OCI-LY3 (cell line): ENCODE measurements around the gene GJD3.

Experiments used
- H2AFZ ChIP-seq: fragments of 200-600, 300-600 bp; shearing (Covaris generic); 2 replicates; pipeline ENCODE4 v1.6.0; 2014; ENCODE audit warnings: antibody characterized with exemption, low read depth, low read length
- H3K27ac ChIP-seq: fragments of 200-600, 300-600 bp; sonication (generic); 2 replicates; pipeline ENCODE4 v1.5.1; 2014; ENCODE audit warnings: mild to moderate bottlenecking, low read length, moderate library complexity, mixed read lengths
- H3K27me3 ChIP-seq: fragments of 200-600, 300-600 bp; sonication (generic); 2 replicates; pipeline ENCODE4 v1.6.1; 2014; ENCODE audit warnings: low read depth, low read length, mixed read lengths
- H3K36me3 ChIP-seq: fragments of 200-600, 300-600 bp; sonication (generic); replicated peaks from 2 replicates; pipeline ENCODE3; 2014; ENCODE audit warnings: low read depth, low read length, mixed read lengths
- H3K4me1 ChIP-seq: fragments of 300-600, 200-600 bp; sonication (generic); 2 replicates; pipeline ENCODE4 v1.6.1; 2014; ENCODE audit warnings: low read length, mixed read lengths
- H3K4me2 ChIP-seq: fragments of 200-600, 300-600 bp; sonication (generic); 2 replicates; pipeline ENCODE4 v1.6.1; 2014; ENCODE audit warnings: low read length, mixed read lengths
- H3K4me3 ChIP-seq: fragments of 300-600, 200-600 bp; sonication (generic); 2 replicates; pipeline ENCODE4 v1.5.1; 2014; ENCODE audit warnings: antibody characterized with exemption, mild to moderate bottlenecking, low read length, moderate library complexity
- H3K79me2 ChIP-seq: fragments of 300-600, 200-600 bp; shearing (Covaris generic); 2 replicates; pipeline ENCODE4 v1.6.1; 2014; ENCODE audit warnings: mild to moderate bottlenecking, low read length, mixed read lengths
- H3K9ac ChIP-seq: fragments of 300-600, 200-600 bp; shearing (Covaris generic); 2 replicates; pipeline ENCODE4 v1.6.0; 2014; ENCODE audit warnings: mild to moderate bottlenecking, low read length, moderate library complexity
- H3K9me3 ChIP-seq: fragments of 200-600, 300-600 bp; shearing (Covaris generic); 2 replicates; pipeline ENCODE4 v1.6.1; 2014; ENCODE audit warnings: low read length, mixed read lengths; ENCODE audit not compliant: insufficient read depth
- H4K20me1 ChIP-seq: fragments of 200-600, 300-600 bp; sonication (generic); 2 replicates; pipeline ENCODE4 v1.6.1; 2016; ENCODE audit warnings: low read length, mixed read lengths; ENCODE audit not compliant: insufficient read depth
- CTCF ChIP-seq: fragments of 200-600, 300-600 bp; sonication (generic); IDR thresholded peaks from 2 replicates; pipeline ENCODE4 v1.5.1; 2014; ENCODE audit warnings: antibody characterized with exemption, low read length, low read depth
- EZH2phosphoT487 ChIP-seq: fragments of 200-600 bp; shearing (Covaris generic); IDR thresholded peaks from 2 replicates; pipeline ENCODE4 v1.6.1; 2018; ENCODE audit warnings: antibody characterized with exemption, mixed run types, low read depth

The GJD3 gene

GRCh38 chr17:40325156-40326013, 39.2 kb downstream of the GJD3 start:
- H3K4me3 ChIP-seq, result peak overlapping the region; percentile 71
- H3K4me2 ChIP-seq, result peak overlapping the region; percentile 98
- no peak overlapping the region for H2AFZ ChIP-seq
- H3K9me3 ChIP-seq, result no peaks in the 10 kb centered on the region
- H3K79me2 ChIP-seq, result peaks cover 98% of the 10 kb centered on the region
- H3K36me3 ChIP-seq, result peaks cover 4% of the 10 kb centered on the region
- peak overlapping the region; percentile 94 for H3K27ac ChIP-seq
- H3K9ac ChIP-seq, result peak overlapping the region; percentile 65
- H3K4me1 ChIP-seq, result peaks cover 80% of the 10 kb centered on the region
- H3K27me3 ChIP-seq, result no peaks in the 10 kb centered on the region
- peaks cover 56% of the 10 kb centered on the region for H4K20me1 ChIP-seq
- TF ChIP-seq EZH2phosphoT487 (no peak), CTCF (no peak)

- peaks cover 99% of the 10 kb centered on the region for H3K79me2 ChIP-seq
- no peaks in the 10 kb centered on the region for H3K9me3 ChIP-seq
- peaks cover 81% of the 10 kb centered on the region for H3K4me1 ChIP-seq
- TF ChIP-seq EZH2phosphoT487, result no peak
- TF ChIP-seq CTCF, result no peak
- H3K4me3 ChIP-seq, result peak overlapping the region; percentile 93
- peak overlapping the region; percentile 96 for H3K4me2 ChIP-seq
- H3K36me3 ChIP-seq, result peaks cover 3% of the 10 kb centered on the region
- no peaks in the 10 kb centered on the region for H3K27me3 ChIP-seq
- peak overlapping the region; percentile 94 for H3K27ac ChIP-seq
- H3K9ac ChIP-seq, result peak overlapping the region; percentile 76
- no peak overlapping the region for H2AFZ ChIP-seq
- peaks cover 58% of the 10 kb centered on the region for H4K20me1 ChIP-seq
Measured at GRCh38 chr17:40323391-40324381, 40.9 kb downstream of the GJD3 start.

GRCh38 chr17:40322358-40323315, 41.9 kb downstream of the GJD3 start:
- peaks cover 82% of the 10 kb centered on the region for H3K4me1 ChIP-seq
- H3K4me3 ChIP-seq, result peak overlapping the region; percentile 93
- peak overlapping the region; percentile 94 for H3K27ac ChIP-seq
- H4K20me1 ChIP-seq, result peaks cover 50% of the 10 kb centered on the region
- H3K9ac ChIP-seq, result peak overlapping the region; percentile 76
- H3K79me2 ChIP-seq, result peaks cover 94% of the 10 kb centered on the region
- no peak overlapping the region for H2AFZ ChIP-seq
- H3K4me2 ChIP-seq, result peak overlapping the region; percentile 96
- no peaks in the 10 kb centered on the region for H3K9me3 ChIP-seq
- H3K27me3 ChIP-seq, result no peaks in the 10 kb centered on the region
- TF ChIP-seq EZH2phosphoT487 (no peak), CTCF (no peak)
- H3K36me3 ChIP-seq, result no peaks in the 10 kb centered on the region
